ENCODE measurements around the gene OSBPL1A. TPM values are rescaled to one million over a fixed set of nuclear protein-coding genes. Genes with fewer than 3 reads are reported as not detected.

Gene OSBPL1A
- total and polyA plus RNA-seq, 10 of the 15 experiments (the other 5 are each of a cell fraction or from before 2014, with no cell fraction given) = 0.02 to 0.83 (median 0.11) TPM; not detected in 6

GRCh38 chr18:24200494-24201290 is 196.9 kb downstream of the OSBPL1A start:
- no peaks in the 10 kb centered on the region for H4K20me1 ChIP-seq (ENCODE audit: control insufficient read depth, insufficient read depth)
- ATAC-seq (no peak), DNase-seq (ENCODE audit: low read depth, low spot score) (no peak), FAIRE-seq (no peak)
- H3K4me3 ChIP-seq = no peak overlapping the region
- BruUV-seq (replicated peaks) = no TSS peak
- no peak overlapping the region for H3K4me2 ChIP-seq (ENCODE audit: control insufficient read depth, insufficient read depth)
- no peaks in the 10 kb centered on the region for H3K36me3 ChIP-seq (ENCODE audit: control insufficient read depth in 2 of 2, insufficient read depth in 2 of 2, low read length in 1 of 2)
- no peaks in the 10 kb centered on the region for H3K4me1 ChIP-seq (ENCODE audit: control insufficient read depth, insufficient read depth, low read length)
- RAD21 ChIA-PET (ENCODE audit: unreplicated experiment) = no interaction called here
- H3K9ac ChIP-seq (ENCODE audit: control insufficient read depth, insufficient read depth, low read length) = no peak overlapping the region
- no peaks in the 10 kb centered on the region for H3K79me2 ChIP-seq (ENCODE audit: control insufficient read depth, insufficient read depth, low read length)
- POLR2A ChIA-PET = no interaction called here
- peaks cover 0 to 3% of the 10 kb centered on the region in 2 experiments; a peak in 3 of 4 replicates for H3K27me3 ChIP-seq (replicated peaks in 1 of 2; ENCODE audit: control insufficient read depth in 2 of 2, insufficient read depth in 2 of 2, low read length in 1 of 2)
- in situ Hi-C loops (cut with MboI) = no loop called here
- TF ChIP-seq TCF7 (IDR thresholded peaks at IDR 0.05; ENCODE audit: borderline replicate concordance) (no peak), ATF7 (IDR thresholded peaks at IDR 0.05; ENCODE audit: low read depth) (no peak)
- TF ChIP-seq, protein P1, sequence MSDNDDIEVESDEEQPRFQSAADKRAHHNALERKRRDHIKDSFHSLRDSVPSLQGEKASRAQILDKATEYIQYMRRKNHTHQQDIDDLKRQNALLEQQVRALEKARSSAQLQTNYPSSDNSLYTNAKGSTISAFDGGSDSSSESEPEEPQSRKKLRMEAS (IDR thresholded peaks at IDR 0.05; ENCODE audit: low read depth, low read length) = no peak
- TF ChIP-seq, protein P2, sequence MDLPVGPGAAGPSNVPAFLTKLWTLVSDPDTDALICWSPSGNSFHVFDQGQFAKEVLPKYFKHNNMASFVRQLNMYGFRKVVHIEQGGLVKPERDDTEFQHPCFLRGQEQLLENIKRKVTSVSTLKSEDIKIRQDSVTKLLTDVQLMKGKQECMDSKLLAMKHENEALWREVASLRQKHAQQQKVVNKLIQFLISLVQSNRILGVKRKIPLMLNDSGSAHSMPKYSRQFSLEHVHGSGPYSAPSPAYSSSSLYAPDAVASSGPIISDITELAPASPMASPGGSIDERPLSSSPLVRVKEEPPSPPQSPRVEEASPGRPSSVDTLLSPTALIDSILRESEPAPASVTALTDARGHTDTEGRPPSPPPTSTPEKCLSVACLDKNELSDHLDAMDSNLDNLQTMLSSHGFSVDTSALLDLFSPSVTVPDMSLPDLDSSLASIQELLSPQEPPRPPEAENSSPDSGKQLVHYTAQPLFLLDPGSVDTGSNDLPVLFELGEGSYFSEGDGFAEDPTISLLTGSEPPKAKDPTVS (IDR thresholded peaks at IDR 0.05; ENCODE audit: low read depth, low read length) = no peak
- 25% methylated on average over 9 of the region's 11 CpGs for WGBS (ENCODE audit: insufficient coverage, insufficient replicate concordance, low lambda C conversion rate, missing lambda C conversion rate)
- no peak overlapping the region for H2AFZ ChIP-seq (ENCODE audit: control insufficient read depth, low read depth, low read length)
- H3K27ac ChIP-seq (ENCODE audit: control insufficient read depth, insufficient read depth) = no peak overlapping the region
- CTCF ChIA-PET = no interaction called here
- SMC1A ChIA-PET (ENCODE audit: uncharacterized antibody, unreplicated experiment) = no interaction called here
- intact Hi-C loops (cut with micrococcal nuclease; ENCODE audit: unreplicated experiment) = no loop called here
- H3K9me3 ChIP-seq (replicated peaks; ENCODE audit: control insufficient read depth, insufficient read depth, low read length) = no peaks in the 10 kb centered on the region
